ENCODE data around the gene ZBTB7C. TPM values are rescaled to one million over a fixed set of nuclear protein-coding genes. Genes with fewer than 3 reads are reported as not detected.

The ZBTB7C gene
- total RNA-seq, 1 donor from 2014 or later = 0.61 TPM

- TF ChIP-seq CTCF (conservative IDR thresholded peaks at IDR 0.05) = no peak
- Mint-ChIP-seq H3K4me1 (peaks cover 18% of the 10 kb centered on the region), H3K27me3 (ENCODE audit: low read depth) (no peaks in the 10 kb centered on the region), H3K4me3 (no peak overlapping the region), H3K27ac (ENCODE audit: unreplicated experiment) (no peak overlapping the region), H3K36me3 (ENCODE audit: low read depth) (no peaks in the 10 kb centered on the region), H3K9me3 (no peaks in the 10 kb centered on the region)
- no peak for DNase-seq (ENCODE audit: low read depth, low spot score)
Measured at GRCh38 chr18:48334845-48335244, 74.3 kb downstream of the ZBTB7C start.

GRCh38 chr18:48333563-48333962 lies 75.6 kb downstream of the ZBTB7C start:
- H3K9me3 Mint-ChIP-seq = no peaks in the 10 kb centered on the region
- no peak for DNase-seq (ENCODE audit: low read depth, low spot score)
- TF ChIP-seq CTCF (conservative IDR thresholded peaks at IDR 0.05) = no peak
- H3K36me3 Mint-ChIP-seq (ENCODE audit: low read depth) = no peaks in the 10 kb centered on the region
- H3K4me3 Mint-ChIP-seq = no peak overlapping the region
- peaks cover 11% of the 10 kb centered on the region for H3K4me1 Mint-ChIP-seq
- H3K27ac Mint-ChIP-seq (ENCODE audit: unreplicated experiment) = no peak overlapping the region
- H3K27me3 Mint-ChIP-seq (ENCODE audit: low read depth) = no peaks in the 10 kb centered on the region

GRCh38 chr18:48330016-48330991 lies 78.9 kb downstream of the ZBTB7C start:
- Mint-ChIP-seq H3K4me3 (no peak overlapping the region), H3K9me3 (no peaks in the 10 kb centered on the region), H3K36me3 (ENCODE audit: low read depth) (no peaks in the 10 kb centered on the region), H3K4me1 (peaks cover 11% of the 10 kb centered on the region), H3K27me3 (ENCODE audit: low read depth) (no peaks in the 10 kb centered on the region), H3K27ac (ENCODE audit: unreplicated experiment) (peak overlapping the region; percentile 19)
- DNase-seq (ENCODE audit: low read depth, low spot score) = no peak
- no peak for TF ChIP-seq CTCF (conservative IDR thresholded peaks at IDR 0.05)

GRCh38 chr18:48328473-48329210 lies 80.5 kb downstream of the ZBTB7C start:
- no peak for DNase-seq (ENCODE audit: low read depth, low spot score)
- Mint-ChIP-seq H3K27me3 (ENCODE audit: low read depth) (no peaks in the 10 kb centered on the region), H3K4me1 (peaks cover 9% of the 10 kb centered on the region), H3K4me3 (no peak overlapping the region), H3K9me3 (no peaks in the 10 kb centered on the region), H3K36me3 (ENCODE audit: low read depth) (no peaks in the 10 kb centered on the region), H3K27ac (ENCODE audit: unreplicated experiment) (no peak overlapping the region)
- no peak for TF ChIP-seq CTCF (conservative IDR thresholded peaks at IDR 0.05)

GRCh38 chr18:48326901-48327675 lies 82.1 kb downstream of the ZBTB7C start:
- Mint-ChIP-seq H3K9me3 (peaks cover 2% of the 10 kb centered on the region), H3K4me1 (no peaks in the 10 kb centered on the region), H3K4me3 (no peak overlapping the region), H3K36me3 (ENCODE audit: low read depth) (no peaks in the 10 kb centered on the region), H3K27me3 (ENCODE audit: low read depth) (no peaks in the 10 kb centered on the region), H3K27ac (ENCODE audit: unreplicated experiment) (no peak overlapping the region)
- TF ChIP-seq CTCF (conservative IDR thresholded peaks at IDR 0.05) = no peak
- DNase-seq (ENCODE audit: low read depth, low spot score) = no peak

Data from neural crest cell (in vitro differentiated cells).